Measurements from ENCODE around the gene UBL3. TPM values are rescaled to one million over a fixed set of nuclear protein-coding genes. Genes with fewer than 3 reads are reported as not detected.
A peak's percentile ranks its signal among the peaks of the same experiment; 100 is the strongest.

Gene UBL3, protein sequence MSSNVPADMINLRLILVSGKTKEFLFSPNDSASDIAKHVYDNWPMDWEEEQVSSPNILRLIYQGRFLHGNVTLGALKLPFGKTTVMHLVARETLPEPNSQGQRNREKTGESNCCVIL
- 59.8 and 60.3 TPM in 2 replicates for polyA plus RNA-seq (2013)

GRCh38 chr13:29850213-29850898 lies at the start of gene UBL3:
TSS of gene UBL3 (minus strand) at chr13:29850617. CDS start at chr13:29849538, 1,079 bp downstream.
- no CpG with 5 or more reads among the region's 64 CpGs for WGBS (ENCODE audit: extremely low coverage, insufficient coverage, insufficient read length)
- no peaks in the 10 kb centered on the region for H3K36me3 ChIP-seq (ENCODE audit: control insufficient read depth in 1 of 2, insufficient read depth in 2 of 2, low read length in 2 of 2)
- peak within 1 kb of the TSS; percentile 98 for H2BK120ac ChIP-seq (ENCODE audit: insufficient read depth, low read length, poor library complexity)
- H4K8ac ChIP-seq (ENCODE audit: low read depth, low read length): peak within 1 kb of the TSS; percentile 94
- H3K79me1 ChIP-seq (ENCODE audit: low read length): peaks cover 24% of the 10 kb centered on the region
- H2BK5ac ChIP-seq (ENCODE audit: low read depth, low read length, poor library complexity): peak within 1 kb of the TSS; percentile 99
- H3K23ac ChIP-seq (ENCODE audit: low read length): peak within 1 kb of the TSS; percentile 91
- H3K4me1 ChIP-seq (ENCODE audit: control insufficient read depth in 1 of 2, insufficient read depth in 2 of 2, low read length in 2 of 2): peaks cover under 1 to 4% of the 10 kb centered on the region in 2 experiments
- peak within 1 kb of the TSS; percentile 69 for H2BK12ac ChIP-seq (ENCODE audit: low read length)
- peak within 1 kb of the TSS; percentile 98 for H4K91ac ChIP-seq (ENCODE audit: low read depth, low read length)
- H3K4me2 ChIP-seq (ENCODE audit: low read length): peak within 1 kb of the TSS; percentile 72
- peak within 1 kb of the TSS; percentile 81 for H4K12ac ChIP-seq (ENCODE audit: low read depth, low read length)
- H2AFZ ChIP-seq (ENCODE audit: insufficient read depth, low read length, poor library complexity): peak within 1 kb of the TSS; percentile 74
- peak within 1 kb of the TSS; percentile 87 for H3K14ac ChIP-seq (ENCODE audit: low read length)
- DNase-seq: peak; percentile 92 to 96
- peak within 1 kb of the TSS; percentile 98 for H3K4me3 ChIP-seq (ENCODE audit: low read depth, low read length)
- no peaks in the 10 kb centered on the region for H3K27me3 ChIP-seq (ENCODE audit: insufficient read depth, low read length)
- H3K18ac ChIP-seq (ENCODE audit: low read length): peak within 1 kb of the TSS; percentile 96
- H3K79me2 ChIP-seq (ENCODE audit: control insufficient read depth, insufficient read depth, low read length, poor library complexity): peaks cover 19% of the 10 kb centered on the region
- H3K4ac ChIP-seq (ENCODE audit: low read depth, low read length): peak within 1 kb of the TSS; percentile 95
- H3K9ac ChIP-seq (ENCODE audit: low read length): peak within 1 kb of the TSS; percentile 100
- no peaks in the 10 kb centered on the region for H3K9me3 ChIP-seq (ENCODE audit: insufficient read depth, low read depth, low read length)
- peak within 1 kb of the TSS; percentile 95 for H2AK5ac ChIP-seq (ENCODE audit: low read length)
- H3K27ac ChIP-seq (ENCODE audit: low read depth, low read length): peak within 1 kb of the TSS; percentile 100

- no peak overlapping the region for H2AK5ac ChIP-seq (ENCODE audit: low read length)
- H3K9ac ChIP-seq (ENCODE audit: low read length): no peak overlapping the region
- H2AFZ ChIP-seq (ENCODE audit: insufficient read depth, low read length, poor library complexity): no peak overlapping the region
- H3K9me3 ChIP-seq (ENCODE audit: insufficient read depth, low read depth, low read length): no peaks in the 10 kb centered on the region
- H2BK120ac ChIP-seq (ENCODE audit: insufficient read depth, low read length, poor library complexity): no peak overlapping the region
- H3K4ac ChIP-seq (ENCODE audit: low read depth, low read length): no peak overlapping the region
- no peak overlapping the region for H2BK12ac ChIP-seq (ENCODE audit: low read length)
- H4K91ac ChIP-seq (ENCODE audit: low read depth, low read length): no peak overlapping the region
- no peak overlapping the region for H4K8ac ChIP-seq (ENCODE audit: low read depth, low read length)
- no peak overlapping the region for H4K12ac ChIP-seq (ENCODE audit: low read depth, low read length)
- H3K4me3 ChIP-seq (ENCODE audit: low read depth, low read length): no peak overlapping the region
- H3K36me3 ChIP-seq (ENCODE audit: control insufficient read depth in 1 of 2, insufficient read depth in 2 of 2, low read length in 2 of 2): no peaks in the 10 kb centered on the region
- no peaks in the 10 kb centered on the region for H3K27me3 ChIP-seq (ENCODE audit: insufficient read depth, low read length)
- no peak overlapping the region for H3K14ac ChIP-seq (ENCODE audit: low read length)
- no peak overlapping the region for H2BK5ac ChIP-seq (ENCODE audit: low read depth, low read length, poor library complexity)
- H3K18ac ChIP-seq (ENCODE audit: low read length): no peak overlapping the region
- no peaks in the 10 kb centered on the region for H3K79me2 ChIP-seq (ENCODE audit: control insufficient read depth, insufficient read depth, low read length, poor library complexity)
- no peak overlapping the region for H3K27ac ChIP-seq (ENCODE audit: low read depth, low read length)
- peaks cover 0 to 5% of the 10 kb centered on the region in 2 experiments for H3K4me1 ChIP-seq (ENCODE audit: control insufficient read depth in 1 of 2, insufficient read depth in 2 of 2, low read length in 2 of 2)
- H3K23ac ChIP-seq (ENCODE audit: low read length): no peak overlapping the region
- peaks cover 6% of the 10 kb centered on the region for H3K79me1 ChIP-seq (ENCODE audit: low read length)
- H3K4me2 ChIP-seq (ENCODE audit: low read length): no peak overlapping the region
- WGBS (ENCODE audit: extremely low coverage, insufficient coverage, insufficient read length): no CpG with 5 or more reads among the region's 4 CpGs
- DNase-seq: no peak
Measured at GRCh38 chr13:29897102-29897501, 46.7 kb upstream of the UBL3 start.

DNA sequence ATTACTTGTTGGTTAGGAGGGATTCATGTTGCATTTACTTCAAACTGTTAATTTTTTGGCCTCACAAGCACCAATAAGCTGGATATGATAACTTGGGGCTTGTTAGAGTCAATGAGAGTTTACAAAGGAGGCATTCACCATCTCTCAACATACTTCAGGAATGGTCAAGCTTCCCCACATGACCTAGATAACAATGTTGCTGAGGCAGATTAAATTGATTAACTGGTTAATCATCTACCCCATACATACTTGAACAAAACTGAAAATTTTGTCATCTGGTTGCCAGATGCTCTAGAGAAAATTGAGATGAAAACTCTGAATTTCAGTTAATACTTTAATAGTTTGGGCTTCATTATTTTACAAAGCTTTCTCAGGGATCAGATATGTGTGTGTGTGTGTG lies 43.0 kb upstream of the UBL3 start:
- no peaks in the 10 kb centered on the region for H3K79me1 ChIP-seq (ENCODE audit: low read length)
- no peaks in the 10 kb centered on the region for H3K27me3 ChIP-seq (ENCODE audit: insufficient read depth, low read length)
- H3K18ac ChIP-seq (ENCODE audit: low read length): no peak overlapping the region
- no peak overlapping the region for H3K4me3 ChIP-seq (ENCODE audit: low read depth, low read length)
- no peaks in the 10 kb centered on the region for H3K79me2 ChIP-seq (ENCODE audit: control insufficient read depth, insufficient read depth, low read length, poor library complexity)
- H2BK120ac ChIP-seq (ENCODE audit: insufficient read depth, low read length, poor library complexity): no peak overlapping the region
- no peak overlapping the region for H3K4ac ChIP-seq (ENCODE audit: low read depth, low read length)
- no peak overlapping the region for H4K8ac ChIP-seq (ENCODE audit: low read depth, low read length)
- H2AK5ac ChIP-seq (ENCODE audit: low read length): no peak overlapping the region
- no peak overlapping the region for H3K23ac ChIP-seq (ENCODE audit: low read length)
- no peak overlapping the region for H3K4me2 ChIP-seq (ENCODE audit: low read length)
- no peaks in the 10 kb centered on the region for H3K36me3 ChIP-seq (ENCODE audit: control insufficient read depth in 1 of 2, insufficient read depth in 2 of 2, low read length in 2 of 2)
- DNase-seq: no peak
- H2AFZ ChIP-seq (ENCODE audit: insufficient read depth, low read length, poor library complexity): no peak overlapping the region
- no peak overlapping the region for H3K27ac ChIP-seq (ENCODE audit: low read depth, low read length)
- no peak overlapping the region for H3K9ac ChIP-seq (ENCODE audit: low read length)
- no peak overlapping the region for H4K12ac ChIP-seq (ENCODE audit: low read depth, low read length)
- H4K91ac ChIP-seq (ENCODE audit: low read depth, low read length): no peak overlapping the region
- H3K9me3 ChIP-seq (ENCODE audit: insufficient read depth, low read depth, low read length): no peaks in the 10 kb centered on the region
- no peak overlapping the region for H2BK5ac ChIP-seq (ENCODE audit: low read depth, low read length, poor library complexity)
- peaks cover 0 to 3% of the 10 kb centered on the region in 2 experiments for H3K4me1 ChIP-seq (ENCODE audit: control insufficient read depth in 1 of 2, insufficient read depth in 2 of 2, low read length in 2 of 2)
- H2BK12ac ChIP-seq (ENCODE audit: low read length): no peak overlapping the region
- no peak overlapping the region for H3K14ac ChIP-seq (ENCODE audit: low read length)

DNA sequence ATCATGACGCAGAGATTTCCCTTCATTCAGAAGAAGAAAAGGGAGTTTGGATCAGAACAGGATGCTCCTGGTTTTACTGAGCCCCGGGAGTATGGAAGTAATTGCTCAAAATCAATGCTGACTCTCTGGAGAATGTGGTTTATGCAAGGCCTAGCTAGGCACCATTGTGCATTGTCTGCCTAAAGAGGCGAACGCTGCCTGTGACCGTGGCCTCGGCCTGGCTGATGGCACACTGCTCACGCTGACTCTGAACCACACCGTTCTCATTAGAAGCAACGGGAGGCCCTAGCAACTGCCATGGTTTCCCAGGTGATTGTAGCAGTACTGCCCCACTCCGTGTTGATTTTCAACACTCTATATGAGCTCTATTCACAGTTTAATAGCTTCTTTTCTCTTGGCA lies 41.7 kb upstream of the UBL3 start:
- Histone ChIP-seq H4K8ac (ENCODE audit: low read depth, low read length) (no peak overlapping the region), H3K27ac (ENCODE audit: low read depth, low read length) (no peak overlapping the region), H3K4me3 (ENCODE audit: low read depth, low read length) (no peak overlapping the region), H3K9me3 (ENCODE audit: insufficient read depth, low read depth, low read length) (no peaks in the 10 kb centered on the region), H3K27me3 (ENCODE audit: insufficient read depth, low read length) (no peaks in the 10 kb centered on the region), H4K91ac (ENCODE audit: low read depth, low read length) (no peak overlapping the region), H2BK5ac (ENCODE audit: low read depth, low read length, poor library complexity) (no peak overlapping the region), H3K23ac (ENCODE audit: low read length) (no peak overlapping the region), H3K79me1 (ENCODE audit: low read length) (no peaks in the 10 kb centered on the region), H4K12ac (ENCODE audit: low read depth, low read length) (no peak overlapping the region), H3K4ac (ENCODE audit: low read depth, low read length) (no peak overlapping the region), H2AFZ (ENCODE audit: insufficient read depth, low read length, poor library complexity) (no peak overlapping the region), H2BK120ac (ENCODE audit: insufficient read depth, low read length, poor library complexity) (peak overlapping the region; percentile 2), H2AK5ac (ENCODE audit: low read length) (no peak overlapping the region), H3K4me2 (ENCODE audit: low read length) (no peak overlapping the region), H3K18ac (ENCODE audit: low read length) (no peak overlapping the region), H3K14ac (ENCODE audit: low read length) (peak overlapping the region; percentile 32), H3K36me3 (ENCODE audit: control insufficient read depth in 1 of 2, insufficient read depth in 2 of 2, low read length in 2 of 2) (no peaks in the 10 kb centered on the region), H3K79me2 (ENCODE audit: control insufficient read depth, insufficient read depth, low read length, poor library complexity) (no peaks in the 10 kb centered on the region), H3K4me1 (ENCODE audit: control insufficient read depth in 1 of 2, insufficient read depth in 2 of 2, low read length in 2 of 2) (peaks cover 0 to 5% of the 10 kb centered on the region in 2 experiments), H3K9ac (ENCODE audit: low read length) (no peak overlapping the region), H2BK12ac (ENCODE audit: low read length) (peak overlapping the region; percentile 18)
- no CpG with 5 or more reads among the region's 10 CpGs for WGBS (ENCODE audit: extremely low coverage, insufficient coverage, insufficient read length)
- no peak for DNase-seq

Data from trophoblast cell (in vitro differentiated cells and primary cell).